OCI-LY7 (cell line): ENCODE data around the gene PLA1A. TPM values are rescaled to one million over a fixed set of nuclear protein-coding genes. Genes with fewer than 3 reads are reported as not detected.

Experiments
- BruUV-seq: library from RNA; stranded (reverse); fragments of 400-500 nt; replicated peaks from 2 replicates; lab custom pipeline; 2021; lab: Mats Ljungman, UMichigan
- CTCF ChIA-PET: fragments of 300-600 bp; sonication (Branson Sonifier 250); formaldehyde crosslinking; loops from one replicate; lab custom pipeline; 2022; ENCODE audit warnings: antibody characterized with exemption; ENCODE audit not compliant: unreplicated experiment; lab: Charles Lee
- POLR2A ChIA-PET: fragments of 300-600 bp; sonication (Branson Sonifier 250); formaldehyde crosslinking; loops from one replicate; lab custom pipeline; 2022; ENCODE audit warnings: antibody characterized with exemption; lab: Charles Lee
- DNase-seq: peaks from one replicate; pipeline ENCODE4 v3.0.0-alpha.2; 2015; ENCODE audit warnings: low spot score
- H2AFZ ChIP-seq: fragments of 200-600 bp; sonication (generic), shearing (Covaris generic); 2 replicates; pipeline ENCODE4 v1.6.1; 2014; ENCODE audit warnings: mild to moderate bottlenecking, antibody characterized with exemption, low read length, moderate library complexity
- H3K27ac ChIP-seq: fragments of 200-600 bp; sonication (generic); 2 replicates; pipeline ENCODE4 v1.5.1; 2014; ENCODE audit warnings: mixed run types, low read depth, mild to moderate bottlenecking, moderate library complexity, low read length, inconsistent platforms; ENCODE audit not compliant: poor library complexity, severe bottlenecking
- H3K36me3 ChIP-seq: fragments of 200-600 bp; sonication (generic); 2 replicates; pipeline ENCODE4 v1.6.1; 2014; ENCODE audit warnings: mild to moderate bottlenecking, antibody characterized with exemption, low read length, moderate library complexity, mixed read lengths; ENCODE audit not compliant: insufficient read depth
- H3K4me1 ChIP-seq: fragments of 200-600 bp; sonication (generic); 2 replicates; pipeline ENCODE4 v1.5.1; 2014; ENCODE audit warnings: mild to moderate bottlenecking, low read length; ENCODE audit not compliant: insufficient read depth, poor library complexity, severe bottlenecking
- H3K4me2 ChIP-seq: fragments of 200-600 bp; sonication (generic); 2 replicates; pipeline ENCODE4 v1.6.1; 2014; ENCODE audit warnings: mild to moderate bottlenecking, low read length
- H3K4me3 ChIP-seq: fragments of 200-600 bp; sonication (generic); 2 replicates; pipeline ENCODE4 v1.5.1; 2014; ENCODE audit warnings: mild to moderate bottlenecking, low read depth, low read length; ENCODE audit not compliant: poor library complexity, severe bottlenecking
- H3K79me2 ChIP-seq: fragments of 200-600 bp; sonication (generic); 2 replicates; pipeline ENCODE4 v1.6.1; 2016; ENCODE audit warnings: low read depth, mild to moderate bottlenecking, low read length, moderate library complexity, mixed read lengths; ENCODE audit not compliant: insufficient read depth
- H3K9me2 ChIP-seq: fragments of 200-600 bp; sonication (generic); 2 replicates; pipeline ENCODE4 v1.6.1; 2016; ENCODE audit warnings: mild to moderate bottlenecking, low read length, mixed read lengths; ENCODE audit not compliant: insufficient read depth
- H3K9me3 ChIP-seq: fragments of 200-600 bp; sonication (generic); 2 replicates; pipeline ENCODE4 v1.6.1; 2014; ENCODE audit warnings: mild to moderate bottlenecking, mixed run types, low read length, mixed read lengths
- H4K20me1 ChIP-seq: fragments of 200-600 bp; sonication (generic); 2 replicates; pipeline ENCODE4 v1.6.1; 2014; ENCODE audit warnings: mild to moderate bottlenecking, antibody characterized with exemption, low read length, moderate library complexity, mixed read lengths; ENCODE audit not compliant: insufficient read depth
- EZH2phosphoT487 ChIP-seq: fragments of 200-600 bp; sonication (generic); IDR thresholded peaks from 2 replicates; pipeline ENCODE4 v1.6.1; 2018; ENCODE audit warnings: low read depth, borderline replicate concordance, mild to moderate bottlenecking, mixed run types, antibody characterized with exemption, low read length, moderate library complexity, mixed read lengths
- intact Hi-C: fragments of 100-400 bp; cut with micrococcal nuclease; formaldehyde crosslinking; loops from one replicate; pipeline ENCODE4 v1.10.0; 2022; ENCODE audit not compliant: unreplicated experiment
- total RNA-seq, 2 experiments: library from RNA; depleted of rRNA in 1 of 2; stranded (reverse); fragments of >200 nt in 1 of 2; shearing (Covaris generic) in 1 of 2; gene quantifications; 2 replicates each; pipeline ENCODE4 v1.2.3, GENCODE V29; 2014 to 2022
- TF ChIP-seq, protein P1 (sequence below): fragments of 200-600 bp; sonication (generic); conservative IDR thresholded peaks from 2 replicates; pipeline ENCODE4 v1.5.1; 2014; ENCODE audit warnings: mild to moderate bottlenecking, antibody characterized with exemption, low read length, moderate library complexity, mixed read lengths

Gene PLA1A
- total RNA-seq, 2 experiments from 2014 or later, result not detected

DNA sequence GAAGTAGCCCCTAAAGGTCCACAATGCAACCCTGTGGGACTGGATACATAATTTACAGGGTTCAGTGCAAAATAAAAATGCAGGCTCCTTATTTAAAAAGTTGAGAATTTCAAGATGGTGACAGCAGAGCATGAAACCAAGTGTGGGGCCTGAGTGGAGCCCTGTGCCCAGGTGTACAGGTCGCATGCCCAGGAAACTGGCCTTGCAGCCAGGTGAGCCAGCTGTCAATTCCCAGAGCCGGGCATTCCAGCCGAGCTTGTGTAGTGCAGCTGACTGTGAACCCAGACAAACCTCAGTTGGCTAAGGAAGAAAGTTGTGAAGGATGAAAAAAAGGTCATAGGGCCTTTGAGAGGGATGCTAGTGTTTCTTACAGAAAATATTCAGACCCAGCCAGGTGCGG, 35.1 kb downstream of the PLA1A start:
- H3K27ac ChIP-seq, result no peak overlapping the region
- no peak overlapping the region for H2AFZ ChIP-seq
- no peak overlapping the region for H3K4me2 ChIP-seq
- ChIA-PET POLR2A (no interaction called here), CTCF (no interaction called here)
- H3K79me2 ChIP-seq, result no peaks in the 10 kb centered on the region
- no peak for DNase-seq
- no peaks in the 10 kb centered on the region for H3K9me3 ChIP-seq
- intact Hi-C loops, result no loop called here
- no peaks in the 10 kb centered on the region for H3K9me2 ChIP-seq
- H3K4me3 ChIP-seq, result no peak overlapping the region
- no peaks in the 10 kb centered on the region for H3K4me1 ChIP-seq
- no peak for TF ChIP-seq EZH2phosphoT487
- TF ChIP-seq, protein P1, sequence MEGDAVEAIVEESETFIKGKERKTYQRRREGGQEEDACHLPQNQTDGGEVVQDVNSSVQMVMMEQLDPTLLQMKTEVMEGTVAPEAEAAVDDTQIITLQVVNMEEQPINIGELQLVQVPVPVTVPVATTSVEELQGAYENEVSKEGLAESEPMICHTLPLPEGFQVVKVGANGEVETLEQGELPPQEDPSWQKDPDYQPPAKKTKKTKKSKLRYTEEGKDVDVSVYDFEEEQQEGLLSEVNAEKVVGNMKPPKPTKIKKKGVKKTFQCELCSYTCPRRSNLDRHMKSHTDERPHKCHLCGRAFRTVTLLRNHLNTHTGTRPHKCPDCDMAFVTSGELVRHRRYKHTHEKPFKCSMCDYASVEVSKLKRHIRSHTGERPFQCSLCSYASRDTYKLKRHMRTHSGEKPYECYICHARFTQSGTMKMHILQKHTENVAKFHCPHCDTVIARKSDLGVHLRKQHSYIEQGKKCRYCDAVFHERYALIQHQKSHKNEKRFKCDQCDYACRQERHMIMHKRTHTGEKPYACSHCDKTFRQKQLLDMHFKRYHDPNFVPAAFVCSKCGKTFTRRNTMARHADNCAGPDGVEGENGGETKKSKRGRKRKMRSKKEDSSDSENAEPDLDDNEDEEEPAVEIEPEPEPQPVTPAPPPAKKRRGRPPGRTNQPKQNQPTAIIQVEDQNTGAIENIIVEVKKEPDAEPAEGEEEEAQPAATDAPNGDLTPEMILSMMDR, result no peak
- no TSS peak for BruUV-seq
- H3K36me3 ChIP-seq, result no peaks in the 10 kb centered on the region
- no peaks in the 10 kb centered on the region for H4K20me1 ChIP-seq

DNA sequence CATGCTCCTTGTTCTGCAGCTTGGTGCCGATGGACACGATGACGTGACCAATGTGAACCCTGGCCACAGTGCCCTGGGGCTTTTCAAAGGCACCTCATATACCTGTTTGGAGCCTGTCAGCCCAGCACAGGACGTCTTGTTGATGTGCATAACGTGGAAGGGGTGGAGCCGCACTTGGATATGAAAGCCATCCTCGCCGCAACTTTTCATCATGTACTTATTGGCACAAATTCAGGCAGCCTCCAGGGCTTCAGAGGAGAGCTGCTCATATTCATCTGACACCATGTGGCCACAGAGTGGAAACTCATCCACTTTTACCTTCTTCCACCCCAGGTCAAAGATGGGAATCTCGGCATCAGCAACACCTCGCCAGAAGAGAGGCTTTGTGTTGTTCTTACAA, 38.0 kb downstream of the PLA1A start:
- CTCF ChIA-PET, result no interaction called here
- H3K36me3 ChIP-seq, result no peaks in the 10 kb centered on the region
- H4K20me1 ChIP-seq, result no peaks in the 10 kb centered on the region
- no peaks in the 10 kb centered on the region for H3K79me2 ChIP-seq
- no peak overlapping the region for H3K4me2 ChIP-seq
- BruUV-seq, result no TSS peak
- intact Hi-C loops, result no loop called here
- no peaks in the 10 kb centered on the region for H3K4me1 ChIP-seq
- TF ChIP-seq, protein P1, result no peak
- no peak overlapping the region for H2AFZ ChIP-seq
- no peak overlapping the region for H3K27ac ChIP-seq
- POLR2A ChIA-PET, result no interaction called here
- no peak for DNase-seq
- no peaks in the 10 kb centered on the region for H3K9me3 ChIP-seq
- H3K9me2 ChIP-seq, result no peaks in the 10 kb centered on the region
- no peak overlapping the region for H3K4me3 ChIP-seq

DNA sequence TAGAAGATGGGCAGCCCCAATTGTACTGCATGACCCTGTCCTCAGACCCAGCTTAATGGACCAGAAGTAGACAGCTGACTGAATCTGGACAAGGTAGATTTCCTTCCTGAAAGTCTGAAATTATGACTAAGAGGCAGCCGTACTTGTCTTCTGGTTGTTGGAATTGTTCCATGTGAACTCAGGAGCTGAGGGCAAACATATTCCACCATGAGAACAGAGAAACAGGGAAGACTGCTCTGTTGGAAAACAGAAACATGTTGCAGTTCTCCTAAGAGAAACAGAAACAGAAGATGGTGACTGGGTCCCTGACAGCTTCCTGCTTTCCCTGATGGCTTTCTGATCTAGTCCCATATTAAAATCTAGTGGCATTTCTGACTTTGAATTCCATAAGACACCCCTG, 38.6 kb downstream of the PLA1A start:
- Histone ChIP-seq H4K20me1 (no peaks in the 10 kb centered on the region), H3K4me3 (no peak overlapping the region), H3K9me3 (no peaks in the 10 kb centered on the region), H3K27ac (no peak overlapping the region), H3K4me2 (no peak overlapping the region), H2AFZ (no peak overlapping the region), H3K79me2 (no peaks in the 10 kb centered on the region), H3K4me1 (no peaks in the 10 kb centered on the region), H3K9me2 (no peaks in the 10 kb centered on the region), H3K36me3 (no peaks in the 10 kb centered on the region)
- ChIA-PET POLR2A (no interaction called here), CTCF (interaction anchor here (0.5 kb wide), 1 partner anchor 77 kb away, joined by 3 read pairs; no protein-coding TSS in a partner anchor)
- no peak for DNase-seq
- no TSS peak for BruUV-seq
- TF ChIP-seq, protein P1, result no peak
- no peak for TF ChIP-seq EZH2phosphoT487
- intact Hi-C loops, result no loop called here
